ENCODE measurements around the gene SLC35G3.

DNA sequence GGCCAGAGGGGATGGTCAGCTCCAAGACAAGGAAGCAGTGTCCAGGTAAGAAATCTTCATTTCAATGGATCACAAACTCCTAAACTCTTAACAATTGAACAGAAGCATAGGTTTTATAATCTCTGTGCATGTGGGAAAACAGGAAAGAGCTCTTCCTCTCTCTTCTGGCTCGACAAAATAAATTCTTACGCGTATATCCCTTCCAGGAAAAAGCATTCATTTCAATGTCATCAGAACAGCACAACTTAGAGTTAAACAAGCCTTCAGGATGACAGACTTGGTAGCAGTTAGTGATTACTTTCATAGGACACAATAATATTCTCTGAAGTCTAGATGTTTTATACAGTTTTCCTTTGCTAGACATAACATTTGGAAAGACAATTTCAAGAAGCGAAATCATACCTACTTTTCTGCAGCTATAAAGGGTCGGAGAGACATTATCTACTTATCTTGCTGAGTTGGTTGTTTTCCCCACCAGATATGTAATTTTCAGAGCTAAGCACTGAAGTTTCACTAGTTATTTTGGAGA is 19.3 kb upstream of the SLC35G3 start:
- TF ChIP-seq CTCF (conservative IDR thresholded peaks at IDR 0.05; ENCODE audit: low read depth in 2 of 2) = no peak
- TF ChIP-seq POLR2AphosphoS5 (IDR thresholded peaks at IDR 0.05; ENCODE audit: low read depth) = no peak
- no peak for TF ChIP-seq EZH2 (IDR thresholded peaks at IDR 0.05; ENCODE audit: low read depth, unreplicated experiment)
- TF ChIP-seq JUNB (IDR thresholded peaks at IDR 0.05; ENCODE audit: unreplicated experiment) = no peak
- TF ChIP-seq, protein P1, sequence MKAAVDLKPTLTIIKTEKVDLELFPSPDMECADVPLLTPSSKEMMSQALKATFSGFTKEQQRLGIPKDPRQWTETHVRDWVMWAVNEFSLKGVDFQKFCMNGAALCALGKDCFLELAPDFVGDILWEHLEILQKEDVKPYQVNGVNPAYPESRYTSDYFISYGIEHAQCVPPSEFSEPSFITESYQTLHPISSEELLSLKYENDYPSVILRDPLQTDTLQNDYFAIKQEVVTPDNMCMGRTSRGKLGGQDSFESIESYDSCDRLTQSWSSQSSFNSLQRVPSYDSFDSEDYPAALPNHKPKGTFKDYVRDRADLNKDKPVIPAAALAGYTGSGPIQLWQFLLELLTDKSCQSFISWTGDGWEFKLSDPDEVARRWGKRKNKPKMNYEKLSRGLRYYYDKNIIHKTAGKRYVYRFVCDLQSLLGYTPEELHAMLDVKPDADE (IDR thresholded peaks at IDR 0.05) = no peak
- TF ChIP-seq STAT1 (IDR thresholded peaks at IDR 0.05; ENCODE audit: unreplicated experiment) = no peak
- TF ChIP-seq NANOG (IDR thresholded peaks at IDR 0.05; ENCODE audit: borderline replicate concordance) = no peak
- no peak for TF ChIP-seq EZH2phosphoT487 (IDR thresholded peaks at IDR 0.05; ENCODE audit: unreplicated experiment)
- TF ChIP-seq, protein P2, sequence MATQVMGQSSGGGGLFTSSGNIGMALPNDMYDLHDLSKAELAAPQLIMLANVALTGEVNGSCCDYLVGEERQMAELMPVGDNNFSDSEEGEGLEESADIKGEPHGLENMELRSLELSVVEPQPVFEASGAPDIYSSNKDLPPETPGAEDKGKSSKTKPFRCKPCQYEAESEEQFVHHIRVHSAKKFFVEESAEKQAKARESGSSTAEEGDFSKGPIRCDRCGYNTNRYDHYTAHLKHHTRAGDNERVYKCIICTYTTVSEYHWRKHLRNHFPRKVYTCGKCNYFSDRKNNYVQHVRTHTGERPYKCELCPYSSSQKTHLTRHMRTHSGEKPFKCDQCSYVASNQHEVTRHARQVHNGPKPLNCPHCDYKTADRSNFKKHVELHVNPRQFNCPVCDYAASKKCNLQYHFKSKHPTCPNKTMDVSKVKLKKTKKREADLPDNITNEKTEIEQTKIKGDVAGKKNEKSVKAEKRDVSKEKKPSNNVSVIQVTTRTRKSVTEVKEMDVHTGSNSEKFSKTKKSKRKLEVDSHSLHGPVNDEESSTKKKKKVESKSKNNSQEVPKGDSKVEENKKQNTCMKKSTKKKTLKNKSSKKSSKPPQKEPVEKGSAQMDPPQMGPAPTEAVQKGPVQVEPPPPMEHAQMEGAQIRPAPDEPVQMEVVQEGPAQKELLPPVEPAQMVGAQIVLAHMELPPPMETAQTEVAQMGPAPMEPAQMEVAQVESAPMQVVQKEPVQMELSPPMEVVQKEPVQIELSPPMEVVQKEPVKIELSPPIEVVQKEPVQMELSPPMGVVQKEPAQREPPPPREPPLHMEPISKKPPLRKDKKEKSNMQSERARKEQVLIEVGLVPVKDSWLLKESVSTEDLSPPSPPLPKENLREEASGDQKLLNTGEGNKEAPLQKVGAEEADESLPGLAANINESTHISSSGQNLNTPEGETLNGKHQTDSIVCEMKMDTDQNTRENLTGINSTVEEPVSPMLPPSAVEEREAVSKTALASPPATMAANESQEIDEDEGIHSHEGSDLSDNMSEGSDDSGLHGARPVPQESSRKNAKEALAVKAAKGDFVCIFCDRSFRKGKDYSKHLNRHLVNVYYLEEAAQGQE (IDR thresholded peaks at IDR 0.05; ENCODE audit: unreplicated experiment) = no peak
- no peak for TF ChIP-seq CREB1 (CRISPR knock-in tag; IDR thresholded peaks at IDR 0.05; ENCODE audit: low read depth)
- TF ChIP-seq ZNF331 (CRISPR knock-in tag; IDR thresholded peaks at IDR 0.05; ENCODE audit: low read depth) = no peak
- no peak for TF ChIP-seq ZNF114 (CRISPR knock-in tag; IDR thresholded peaks at IDR 0.05)
- TF ChIP-seq, protein P3, sequence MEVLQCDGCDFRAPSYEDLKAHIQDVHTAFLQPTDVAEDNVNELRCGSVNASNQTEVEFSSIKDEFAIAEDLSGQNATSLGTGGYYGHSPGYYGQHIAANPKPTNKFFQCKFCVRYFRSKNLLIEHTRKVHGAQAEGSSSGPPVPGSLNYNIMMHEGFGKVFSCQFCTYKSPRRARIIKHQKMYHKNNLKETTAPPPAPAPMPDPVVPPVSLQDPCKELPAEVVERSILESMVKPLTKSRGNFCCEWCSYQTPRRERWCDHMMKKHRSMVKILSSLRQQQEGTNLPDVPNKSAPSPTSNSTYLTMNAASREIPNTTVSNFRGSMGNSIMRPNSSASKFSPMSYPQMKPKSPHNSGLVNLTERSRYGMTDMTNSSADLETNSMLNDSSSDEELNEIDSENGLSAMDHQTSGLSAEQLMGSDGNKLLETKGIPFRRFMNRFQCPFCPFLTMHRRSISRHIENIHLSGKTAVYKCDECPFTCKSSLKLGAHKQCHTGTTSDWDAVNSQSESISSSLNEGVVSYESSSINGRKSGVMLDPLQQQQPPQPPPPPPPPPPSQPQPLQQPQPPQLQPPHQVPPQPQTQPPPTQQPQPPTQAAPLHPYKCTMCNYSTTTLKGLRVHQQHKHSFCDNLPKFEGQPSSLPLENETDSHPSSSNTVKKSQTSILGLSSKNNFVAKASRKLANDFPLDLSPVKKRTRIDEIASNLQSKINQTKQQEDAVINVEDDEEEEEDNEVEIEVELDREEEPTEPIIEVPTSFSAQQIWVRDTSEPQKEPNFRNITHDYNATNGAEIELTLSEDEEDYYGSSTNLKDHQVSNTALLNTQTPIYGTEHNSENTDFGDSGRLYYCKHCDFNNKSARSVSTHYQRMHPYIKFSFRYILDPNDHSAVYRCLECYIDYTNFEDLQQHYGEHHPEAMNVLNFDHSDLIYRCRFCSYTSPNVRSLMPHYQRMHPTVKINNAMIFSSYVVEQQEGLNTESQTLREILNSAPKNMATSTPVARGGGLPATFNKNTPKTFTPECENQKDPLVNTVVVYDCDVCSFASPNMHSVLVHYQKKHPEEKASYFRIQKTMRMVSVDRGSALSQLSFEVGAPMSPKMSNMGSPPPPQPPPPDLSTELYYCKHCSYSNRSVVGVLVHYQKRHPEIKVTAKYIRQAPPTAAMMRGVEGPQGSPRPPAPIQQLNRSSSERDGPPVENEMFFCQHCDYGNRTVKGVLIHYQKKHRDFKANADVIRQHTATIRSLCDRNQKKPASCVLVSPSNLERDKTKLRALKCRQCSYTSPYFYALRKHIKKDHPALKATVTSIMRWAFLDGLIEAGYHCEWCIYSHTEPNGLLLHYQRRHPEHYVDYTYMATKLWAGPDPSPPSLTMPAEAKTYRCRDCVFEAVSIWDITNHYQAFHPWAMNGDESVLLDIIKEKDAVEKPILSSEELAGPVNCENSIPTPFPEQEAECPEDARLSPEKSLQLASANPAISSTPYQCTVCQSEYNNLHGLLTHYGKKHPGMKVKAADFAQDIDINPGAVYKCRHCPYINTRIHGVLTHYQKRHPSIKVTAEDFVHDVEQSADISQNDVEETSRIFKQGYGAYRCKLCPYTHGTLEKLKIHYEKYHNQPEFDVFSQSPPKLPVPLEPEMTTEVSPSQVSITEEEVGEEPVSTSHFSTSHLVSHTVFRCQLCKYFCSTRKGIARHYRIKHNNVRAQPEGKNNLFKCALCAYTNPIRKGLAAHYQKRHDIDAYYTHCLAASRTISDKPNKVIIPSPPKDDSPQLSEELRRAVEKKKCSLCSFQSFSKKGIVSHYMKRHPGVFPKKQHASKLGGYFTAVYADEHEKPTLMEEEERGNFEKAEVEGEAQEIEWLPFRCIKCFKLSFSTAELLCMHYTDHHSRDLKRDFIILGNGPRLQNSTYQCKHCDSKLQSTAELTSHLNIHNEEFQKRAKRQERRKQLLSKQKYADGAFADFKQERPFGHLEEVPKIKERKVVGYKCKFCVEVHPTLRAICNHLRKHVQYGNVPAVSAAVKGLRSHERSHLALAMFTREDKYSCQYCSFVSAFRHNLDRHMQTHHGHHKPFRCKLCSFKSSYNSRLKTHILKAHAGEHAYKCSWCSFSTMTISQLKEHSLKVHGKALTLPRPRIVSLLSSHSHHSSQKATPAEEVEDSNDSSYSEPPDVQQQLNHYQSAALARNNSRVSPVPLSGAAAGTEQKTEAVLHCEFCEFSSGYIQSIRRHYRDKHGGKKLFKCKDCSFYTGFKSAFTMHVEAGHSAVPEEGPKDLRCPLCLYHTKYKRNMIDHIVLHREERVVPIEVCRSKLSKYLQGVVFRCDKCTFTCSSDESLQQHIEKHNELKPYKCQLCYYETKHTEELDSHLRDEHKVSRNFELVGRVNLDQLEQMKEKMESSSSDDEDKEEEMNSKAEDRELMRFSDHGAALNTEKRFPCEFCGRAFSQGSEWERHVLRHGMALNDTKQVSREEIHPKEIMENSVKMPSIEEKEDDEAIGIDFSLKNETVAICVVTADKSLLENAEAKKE (CRISPR knock-in tag; IDR thresholded peaks at IDR 0.05) = no peak
